Trophoblast cell (in vitro differentiated cells and primary cell): ENCODE results near the gene PRKD1.

ENCODE experiments used
- DNase-seq, 2 donors: peaks; one replicate each; pipeline ENCODE4 v3.0.0-alpha.2; 2016
- H2AFZ ChIP-seq: 2 replicates; pipeline ENCODE4 v1.6.1; 2013; ENCODE audit warnings: low read length, moderate library complexity, mild to moderate bottlenecking; ENCODE audit not compliant: insufficient read depth, poor library complexity
- H2AK5ac ChIP-seq: 2 replicates; pipeline ENCODE4 v1.6.1; 2013; ENCODE audit warnings: mild to moderate bottlenecking, low read length
- H2BK120ac ChIP-seq: 2 replicates; pipeline ENCODE4 v1.6.1; 2013; ENCODE audit warnings: low read length, mild to moderate bottlenecking, moderate library complexity; ENCODE audit not compliant: insufficient read depth, poor library complexity
- H2BK12ac ChIP-seq: 2 replicates; pipeline ENCODE4 v1.6.1; 2013; ENCODE audit warnings: mild to moderate bottlenecking, low read length, moderate library complexity
- H2BK5ac ChIP-seq: 2 replicates; pipeline ENCODE4 v1.6.1; 2013; ENCODE audit warnings: low read length, low read depth, moderate library complexity, mild to moderate bottlenecking; ENCODE audit not compliant: poor library complexity
- H3K14ac ChIP-seq: 2 replicates; pipeline ENCODE4 v1.6.1; 2013; ENCODE audit warnings: mild to moderate bottlenecking, low read length
- H3K18ac ChIP-seq: 2 replicates; pipeline ENCODE4 v1.6.1; 2013; ENCODE audit warnings: mild to moderate bottlenecking, low read length
- H3K23ac ChIP-seq: 2 replicates; pipeline ENCODE4 v1.6.1; 2013; ENCODE audit warnings: low read length
- H3K27ac ChIP-seq: 2 replicates; pipeline ENCODE4 v1.5.1; 2013; ENCODE audit warnings: low read depth, mild to moderate bottlenecking, inconsistent platforms, low read length, moderate library complexity
- H3K27me3 ChIP-seq: 2 replicates; pipeline ENCODE4 v1.6.1; 2013; ENCODE audit warnings: inconsistent platforms, mild to moderate bottlenecking, low read length, moderate library complexity; ENCODE audit not compliant: insufficient read depth
- H3K36me3 ChIP-seq, 2 experiments: 1 replicate in 1 of 2; 2 replicates in 1 of 2; pipeline ENCODE4 v1.6.1; 2013; ENCODE audit warnings: low read length in 2 of 2, mild to moderate bottlenecking in 2 of 2, moderate library complexity in 1 of 2; ENCODE audit not compliant: insufficient read depth in 2 of 2, control insufficient read depth in 1 of 2
- H3K4ac ChIP-seq: 2 replicates; pipeline ENCODE4 v1.6.1; 2013; ENCODE audit warnings: low read depth, mild to moderate bottlenecking, low read length, moderate library complexity
- H3K4me1 ChIP-seq, 2 experiments: 1 replicate in 1 of 2; 2 replicates in 1 of 2; pipeline ENCODE4 v1.6.1; 2013; ENCODE audit warnings: low read length in 2 of 2, mild to moderate bottlenecking in 2 of 2, moderate library complexity in 1 of 2; ENCODE audit not compliant: insufficient read depth in 2 of 2, control insufficient read depth in 1 of 2
- H3K4me2 ChIP-seq: 2 replicates; pipeline ENCODE4 v1.6.1; 2013; ENCODE audit warnings: inconsistent platforms, mild to moderate bottlenecking, low read length, moderate library complexity
- H3K4me3 ChIP-seq: 2 replicates; pipeline ENCODE4 v1.5.1; 2013; ENCODE audit warnings: mild to moderate bottlenecking, low read depth, low read length, inconsistent platforms
- H3K79me1 ChIP-seq: one replicate; pipeline ENCODE4 v1.6.1; 2013; ENCODE audit warnings: low read length
- H3K79me2 ChIP-seq: 2 replicates; pipeline ENCODE4 v1.6.1; 2013; ENCODE audit warnings: low read length, mild to moderate bottlenecking; ENCODE audit not compliant: control insufficient read depth, insufficient read depth, poor library complexity
- H3K9ac ChIP-seq: 2 replicates; pipeline ENCODE4 v1.6.1; 2013; ENCODE audit warnings: mild to moderate bottlenecking, low read length
- H3K9me3 ChIP-seq: 2 replicates; pipeline ENCODE4 v1.6.1; 2013; ENCODE audit warnings: low read depth, mild to moderate bottlenecking, control low read depth, inconsistent platforms, low read length; ENCODE audit not compliant: insufficient read depth
- H4K12ac ChIP-seq: 2 replicates; pipeline ENCODE4 v1.6.1; 2013; ENCODE audit warnings: low read depth, mild to moderate bottlenecking, low read length, moderate library complexity
- H4K8ac ChIP-seq: 2 replicates; pipeline ENCODE4 v1.6.1; 2013; ENCODE audit warnings: low read depth, mild to moderate bottlenecking, low read length, moderate library complexity
- H4K91ac ChIP-seq: one replicate; pipeline ENCODE4 v1.6.1; 2013; ENCODE audit warnings: low read depth, mild to moderate bottlenecking, low read length, moderate library complexity
- WGBS: extraction: QIAGEN DNeasy Blood & Tissue Kit; methylation state at CpG from one replicate; pipeline ENCODE4 v1.1.7; 2013; ENCODE audit warnings: missing lambda C conversion rate; ENCODE audit not compliant: insufficient read length, insufficient coverage; ENCODE audit errors: extremely low coverage; 5-methylcytosine and 5-hydroxymethylcytosine counted together

Gene PRKD1

GRCh38 chr14:29645117-29645516 lies 282.5 kb downstream of the PRKD1 start:
- H4K8ac ChIP-seq, result no peak overlapping the region
- H3K23ac ChIP-seq, result no peak overlapping the region
- H3K27ac ChIP-seq, result no peak overlapping the region
- H3K4me2 ChIP-seq, result no peak overlapping the region
- H3K14ac ChIP-seq, result no peak overlapping the region
- H4K12ac ChIP-seq, result no peak overlapping the region
- no peak overlapping the region for H3K9ac ChIP-seq
- H3K27me3 ChIP-seq, result no peaks in the 10 kb centered on the region
- H3K4me3 ChIP-seq, result no peak overlapping the region
- H3K4ac ChIP-seq, result no peak overlapping the region
- H3K79me1 ChIP-seq, result no peaks in the 10 kb centered on the region
- peaks cover 2% of the 10 kb centered on the region for H3K9me3 ChIP-seq
- H3K79me2 ChIP-seq, result no peaks in the 10 kb centered on the region
- H2BK12ac ChIP-seq, result no peak overlapping the region
- no peak overlapping the region for H2AFZ ChIP-seq
- H3K36me3 ChIP-seq, result peaks cover 0 to 2% of the 10 kb centered on the region in 2 experiments
- H3K18ac ChIP-seq, result no peak overlapping the region
- no peak overlapping the region for H4K91ac ChIP-seq
- no peak overlapping the region for H2AK5ac ChIP-seq
- H2BK5ac ChIP-seq, result no peak overlapping the region
- H2BK120ac ChIP-seq, result no peak overlapping the region
- no CpG with 5 or more reads among the region's 1 CpG for WGBS
- peaks cover 3 to 4% of the 10 kb centered on the region in 2 experiments for H3K4me1 ChIP-seq
- DNase-seq, result no peak

GRCh38 chr14:29643433-29644211 lies 284.0 kb downstream of the PRKD1 start:
- H3K4ac ChIP-seq, result no peak overlapping the region
- H3K4me3 ChIP-seq, result no peak overlapping the region
- no peaks in the 10 kb centered on the region for H3K4me1 ChIP-seq
- H3K27ac ChIP-seq, result no peak overlapping the region
- no peak for DNase-seq
- no peaks in the 10 kb centered on the region for H3K27me3 ChIP-seq
- no peak overlapping the region for H3K23ac ChIP-seq
- no peak overlapping the region for H3K4me2 ChIP-seq
- H2BK12ac ChIP-seq, result no peak overlapping the region
- no peak overlapping the region for H3K18ac ChIP-seq
- H2AFZ ChIP-seq, result no peak overlapping the region
- H3K36me3 ChIP-seq, result peaks cover 0 to 2% of the 10 kb centered on the region in 2 experiments
- H3K14ac ChIP-seq, result no peak overlapping the region
- H2AK5ac ChIP-seq, result no peak overlapping the region
- H3K79me1 ChIP-seq, result no peaks in the 10 kb centered on the region
- no peak overlapping the region for H3K9ac ChIP-seq
- no CpG with 5 or more reads among the region's 5 CpGs for WGBS
- no peaks in the 10 kb centered on the region for H3K9me3 ChIP-seq
- no peak overlapping the region for H2BK120ac ChIP-seq
- H4K8ac ChIP-seq, result no peak overlapping the region
- no peak overlapping the region for H2BK5ac ChIP-seq
- H3K79me2 ChIP-seq, result no peaks in the 10 kb centered on the region
- no peak overlapping the region for H4K91ac ChIP-seq
- no peak overlapping the region for H4K12ac ChIP-seq

GRCh38 chr14:29637411-29637810 lies 290.2 kb downstream of the PRKD1 start:
- Histone ChIP-seq H3K79me2 (no peaks in the 10 kb centered on the region), H4K8ac (no peak overlapping the region), H3K9ac (no peak overlapping the region), H2BK5ac (no peak overlapping the region), H2AFZ (no peak overlapping the region), H3K27ac (no peak overlapping the region), H3K4me1 (no peaks in the 10 kb centered on the region), H2BK120ac (no peak overlapping the region), H3K18ac (no peak overlapping the region), H2AK5ac (no peak overlapping the region), H3K36me3 (no peaks in the 10 kb centered on the region), H3K14ac (no peak overlapping the region), H3K27me3 (no peaks in the 10 kb centered on the region), H3K4me3 (no peak overlapping the region), H3K4me2 (no peak overlapping the region), H2BK12ac (no peak overlapping the region), H3K23ac (no peak overlapping the region), H4K91ac (no peak overlapping the region), H4K12ac (no peak overlapping the region), H3K79me1 (no peaks in the 10 kb centered on the region), H3K9me3 (no peaks in the 10 kb centered on the region), H3K4ac (no peak overlapping the region)
- no CpG with 5 or more reads among the region's 2 CpGs for WGBS
- DNase-seq, result no peak

- H3K4me2 ChIP-seq, result no peak overlapping the region
- no peak overlapping the region for H4K12ac ChIP-seq
- H3K79me2 ChIP-seq, result no peaks in the 10 kb centered on the region
- no peaks in the 10 kb centered on the region for H3K27me3 ChIP-seq
- H3K27ac ChIP-seq, result no peak overlapping the region
- no peak overlapping the region for H2BK120ac ChIP-seq
- no CpG with 5 or more reads among the region's 3 CpGs for WGBS
- no peak overlapping the region for H3K4me3 ChIP-seq
- no peak for DNase-seq
- no peaks in the 10 kb centered on the region for H3K79me1 ChIP-seq
- no peak overlapping the region for H2BK12ac ChIP-seq
- H3K9me3 ChIP-seq, result no peaks in the 10 kb centered on the region
- H2AFZ ChIP-seq, result no peak overlapping the region
- H2AK5ac ChIP-seq, result no peak overlapping the region
- H4K8ac ChIP-seq, result no peak overlapping the region
- H3K4me1 ChIP-seq, result no peaks in the 10 kb centered on the region
- H4K91ac ChIP-seq, result no peak overlapping the region
- no peak overlapping the region for H2BK5ac ChIP-seq
- H3K14ac ChIP-seq, result no peak overlapping the region
- H3K23ac ChIP-seq, result no peak overlapping the region
- no peak overlapping the region for H3K9ac ChIP-seq
- H3K18ac ChIP-seq, result no peak overlapping the region
- no peaks in the 10 kb centered on the region for H3K36me3 ChIP-seq
- no peak overlapping the region for H3K4ac ChIP-seq
Observed at GRCh38 chr14:29636870-29637269, 290.8 kb downstream of the PRKD1 start.
